Measurements from ENCODE around the gene FAM180B.

DNA sequence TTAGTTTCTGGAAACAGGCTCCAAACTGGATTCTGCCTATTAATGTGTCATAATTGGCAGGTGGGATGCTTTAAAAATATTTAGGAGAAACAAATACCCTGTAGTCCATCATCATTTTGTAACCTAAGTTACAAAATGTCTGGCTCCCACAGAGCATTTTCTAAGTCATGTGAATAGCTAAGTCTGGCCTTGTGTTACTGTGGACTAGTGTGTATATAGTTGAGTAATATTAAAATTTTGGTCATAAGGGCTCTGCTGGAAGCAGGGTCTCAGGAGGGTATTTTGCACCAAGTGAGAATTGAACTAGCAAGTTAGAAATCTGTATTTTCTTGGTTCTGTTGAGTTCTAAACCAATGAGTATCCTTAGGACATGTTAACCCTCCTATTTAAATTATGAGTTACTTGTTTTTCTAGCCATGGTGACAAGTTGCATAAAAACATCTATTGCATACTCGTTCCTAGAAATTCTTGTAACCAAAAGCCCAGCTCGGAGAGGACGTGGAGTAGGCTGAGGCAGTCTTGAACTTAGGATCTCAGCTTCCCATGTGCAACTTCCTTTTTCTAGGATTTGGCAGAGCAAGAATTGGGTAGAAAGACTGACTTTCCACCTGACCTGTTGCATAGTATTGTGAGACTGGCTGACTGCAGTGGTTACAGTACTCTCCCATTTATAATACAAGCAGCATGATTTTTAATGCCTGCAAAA is 15.7 kb upstream of the FAM180B start:
- TF ChIP-seq SUZ12 (IDR thresholded peaks at IDR 0.05; ENCODE audit: extremely low read depth, insufficient read depth, insufficient read length) (no peak), ZNF274 (IDR thresholded peaks at IDR 0.05; ENCODE audit: low read depth, low read length) (no peak)

Measured in NT2/D1 (cell line).